Measurements from ENCODE around the gene MN1. TPM values are rescaled to one million over a fixed set of nuclear protein-coding genes. Genes with fewer than 3 reads are reported as not detected.

The MN1 gene
- total and polyA plus RNA-seq, 2 of the 8 experiments (the other 6 are each of a cell fraction or from before 2014, with no cell fraction given) = 3.1 to 4.9 TPM

- no peaks in the 10 kb centered on the region for H3K9me3 ChIP-seq (ENCODE audit: insufficient read depth in 2 of 2, low read depth in 1 of 2, low read length in 1 of 2)
- H3K14ac ChIP-seq (ENCODE audit: insufficient read length) = no peak overlapping the region
- no peak overlapping the region for H4K5ac ChIP-seq (ENCODE audit: insufficient read length, low read depth, low read length)
- no peak overlapping the region; the same call in 1 of the 2 replicates for H2AK5ac ChIP-seq (ENCODE audit: low read depth, low read length)
- no peak overlapping the region for H3K27ac ChIP-seq (ENCODE audit: low read depth, low read length)
- DNase-seq (ENCODE audit: low read depth in 1 of 2, low spot score in 2 of 2) (no peak), FAIRE-seq (no peak)
- peak overlapping the region in 1 of 4 experiments; percentile 52; a peak in 1 of 7 replicates for H3K9ac ChIP-seq (replicated peaks in 1 of 4; ENCODE audit: extremely low read depth in 1 of 4, low read depth in 3 of 4, low read length in 3 of 4)
- ChIA-PET CTCF (ENCODE audit: partially characterized antibody) (interaction anchor here (1.1 kb wide), 1 partner anchor 53 kb away, joined by 3 read pairs; no protein-coding TSS in a partner anchor), POLR2A (ENCODE audit: partially characterized antibody) (interaction anchor here (0.9 to 1.2 kb wide), 3 partner anchors 10 to 81 kb away, joined by 3 read pairs; no protein-coding TSS in a partner anchor)
- no peak overlapping the region for H3K23ac ChIP-seq (ENCODE audit: insufficient read length)
- no peak overlapping the region for H3K4ac ChIP-seq (replicated peaks; ENCODE audit: insufficient read length, low read depth, low read length)
- peak overlapping the region; percentile 80 for H4K8ac ChIP-seq (ENCODE audit: extremely low read depth, insufficient read depth, low read length)
- no peak overlapping the region for H2BK12ac ChIP-seq (ENCODE audit: low read depth, low read length)
- H3K56ac ChIP-seq (replicated peaks; ENCODE audit: insufficient read length, low read depth, low read length) = no peak overlapping the region
- H3K23me2 ChIP-seq (ENCODE audit: low read depth, low read length) = peaks cover 22% of the 10 kb centered on the region
- peaks cover 9 to 12% of the 10 kb centered on the region in 2 experiments for H4K20me1 ChIP-seq (replicated peaks in 1 of 2; ENCODE audit: control insufficient read depth in 1 of 2, insufficient read depth in 2 of 2, low read length in 2 of 2)
- peaks cover 2 to 48% (median 39%) of the 10 kb centered on the region in 4 experiments for H3K4me1 ChIP-seq (replicated peaks in 1 of 4; ENCODE audit: control insufficient read depth in 3 of 4, insufficient read depth in 4 of 4, low read length in 3 of 4)
- no peaks in the 10 kb centered on the region for H3K79me2 ChIP-seq (ENCODE audit: control insufficient read depth in 1 of 2, insufficient read depth in 2 of 2, low read length in 2 of 2)
- H2BK20ac ChIP-seq (ENCODE audit: low read length) = no peak overlapping the region
- 3% methylated on average over 37 of the region's 82 CpGs; no CpG with 5 or more reads in 1 of the 2 experiments for WGBS, 2 experiments (ENCODE audit: extremely low coverage in 1 of 2, insufficient coverage in 1 of 2, insufficient read length in 1 of 2, insufficient replicate concordance in 2 of 2, low coverage in 1 of 2, low lambda C conversion rate in 2 of 2, missing lambda C conversion rate in 1 of 2)
- no peaks in the 10 kb centered on the region for H3K79me1 ChIP-seq (ENCODE audit: low read depth, low read length)
- H2AFZ ChIP-seq (ENCODE audit: low read length) = no peak overlapping the region
- no peak overlapping the region for H2BK15ac ChIP-seq (ENCODE audit: low read length)
- no peak overlapping the region for H4K91ac ChIP-seq (replicated peaks; ENCODE audit: insufficient read length, low read length)
- H3K18ac ChIP-seq (ENCODE audit: extremely low read depth, low read length) = peak overlapping the region; percentile 71
- peaks cover 60 to 81% (median 76%) of the 10 kb centered on the region in 4 experiments for H3K27me3 ChIP-seq (replicated peaks in 1 of 4; ENCODE audit: control insufficient read depth in 3 of 4, extremely low read depth in 1 of 4, insufficient read depth in 3 of 4, low read length in 3 of 4)
- H3K36me3 ChIP-seq (ENCODE audit: control insufficient read depth in 2 of 4, insufficient read depth in 4 of 4, low read length in 3 of 4) = peaks cover 0 to 24% (median 0%) of the 10 kb centered on the region in 4 experiments; a peak in 1 of 8 replicates
- H2BK120ac ChIP-seq (replicated peaks; ENCODE audit: low read depth, low read length) = no peak overlapping the region
- H3K4me3 ChIP-seq (ENCODE audit: extremely low read depth in 1 of 4, insufficient read depth in 2 of 4, low read depth in 3 of 4, low read length in 4 of 4) = peak overlapping the region; percentile 38 to 69 (median 48)
- 0 out of 2 replicates have a peak overlapping the region, but pooled peaks have one; percentile 90 for H2BK5ac ChIP-seq (ENCODE audit: low read depth, low read length)
- H3K4me2 ChIP-seq (ENCODE audit: insufficient read depth in 1 of 2, low read depth in 2 of 2, low read length in 2 of 2) = peak overlapping the region; percentile 83 to 95
- TF ChIP-seq CTCF (IDR thresholded peaks at IDR 0.05; ENCODE audit: control extremely low read depth in 1 of 3, insufficient read depth in 1 of 3, low read depth in 1 of 3, low read length in 3 of 3) (no peak), TAF7 (optimal IDR thresholded peaks at IDR 0.05; ENCODE audit: borderline replicate concordance, low read depth, low read length) (no peak), SIRT6 (IDR thresholded peaks at IDR 0.05; ENCODE audit: low read length) (no peak), FOSL1 (IDR thresholded peaks at IDR 0.05; ENCODE audit: insufficient read depth, low read depth, low read length) (no peak), POLR2A (IDR thresholded peaks at IDR 0.05; ENCODE audit: control extremely low read depth in 1 of 2, low read depth in 2 of 2, low read length in 2 of 2) (no peak), USF2 (IDR thresholded peaks at IDR 0.05; ENCODE audit: low read length) (no peak), CEBPB (IDR thresholded peaks at IDR 0.05; ENCODE audit: low read depth, low read length) (no peak)
These were observed 1.0 kb downstream of the MN1 start for GRCh38 chr22:27800250-27801201.
